Muscle of leg (tissue), 11 donors: Measurements from ENCODE around the gene RAB37. TPM values are rescaled to one million over a fixed set of nuclear protein-coding genes. Genes with fewer than 3 reads are reported as not detected.

ENCODE experiments used
- DNase-seq: peaks from one replicate; pipeline ENCODE4 v3.0.0; 2013
- H3K27ac ChIP-seq: one replicate; pipeline ENCODE4 v1.5.1; 2013; ENCODE audit warnings: mild to moderate bottlenecking, low read length, control low read depth
- H3K27me3 ChIP-seq: one replicate; pipeline ENCODE4 v1.6.1; 2013; ENCODE audit warnings: low read length; ENCODE audit not compliant: control insufficient read depth, insufficient read depth
- H3K36me3 ChIP-seq: one replicate; pipeline ENCODE4 v1.6.1; 2013; ENCODE audit warnings: low read length; ENCODE audit not compliant: control insufficient read depth, insufficient read depth
- H3K4me1 ChIP-seq: one replicate; pipeline ENCODE4 v1.6.1; 2013; ENCODE audit warnings: low read length; ENCODE audit not compliant: control insufficient read depth, insufficient read depth
- H3K4me3 ChIP-seq: one replicate; pipeline ENCODE4 v1.5.1; 2013; ENCODE audit warnings: low read length, control low read depth
- H3K9me3 ChIP-seq: replicated peaks from 2 replicates; pipeline ENCODE4 v1.6.1; 2013; ENCODE audit warnings: low read depth, low read length; ENCODE audit not compliant: control insufficient read depth
- WGBS: methylation state at CpG from one replicate; pipeline ENCODE4 v1.1.5; 2013; ENCODE audit warnings: missing lambda C conversion rate; ENCODE audit not compliant: insufficient coverage; 5-methylcytosine and 5-hydroxymethylcytosine counted together
- polyA plus RNA-seq, 8 donors: library from polyadenylated mRNA; unstranded; fragments of 120-200 nt; gene quantifications; one replicate each; pipeline versions ENCODE4 v1.2.1 to v1.2.3, GENCODE V29; 2013; ENCODE audit warnings: inconsistent platforms in 1 of 8, low replicate concordance in 1 of 8; ENCODE audit not compliant: insufficient read length in 8 of 8, insufficient read depth in 1 of 8
- total RNA-seq: library from RNA; stranded (reverse); fragments of 120-200 nt; gene quantifications from one replicate; pipeline ENCODE4 v1.2.4, GENCODE V29; 2013

The RAB37 gene
- total and polyA plus RNA-seq, 9 donors = 0.53 to 1.7 (median 1.0) TPM

DNA sequence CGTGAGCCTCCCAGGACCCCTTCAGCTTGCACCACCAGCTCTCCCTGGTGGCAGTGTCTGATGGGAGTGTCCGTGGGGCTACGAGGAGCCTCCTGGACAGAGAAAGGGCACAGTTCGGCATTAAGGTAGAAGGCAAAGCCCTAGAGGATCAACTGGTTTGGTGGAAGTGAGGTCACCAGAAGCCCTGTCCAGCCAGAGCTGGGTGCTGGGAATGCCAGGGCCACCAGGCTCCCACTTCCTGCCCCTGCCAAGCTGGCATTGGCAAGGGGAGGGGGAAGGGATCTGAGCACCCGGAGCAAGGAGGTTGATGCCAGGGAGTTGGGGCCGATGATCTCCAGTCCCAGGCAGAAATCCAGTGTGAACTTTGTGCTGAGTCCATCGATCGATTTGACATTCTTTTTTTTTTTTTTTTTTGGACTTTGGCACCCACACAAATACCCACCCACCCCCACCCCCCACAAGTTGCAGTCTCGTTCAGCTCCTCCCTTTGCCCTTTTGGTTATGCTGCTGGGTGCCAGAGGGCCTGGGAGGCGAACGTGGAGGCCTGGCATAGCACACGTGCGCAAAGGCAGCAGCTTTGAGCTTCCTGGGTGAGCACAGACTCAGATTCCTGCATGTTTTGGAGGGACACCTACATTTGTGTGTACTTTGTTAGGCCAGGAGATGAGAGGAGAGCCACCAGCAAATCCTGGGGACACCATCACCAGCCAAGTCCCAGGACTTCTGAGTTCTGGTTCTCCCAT lies 13.4 kb downstream of the RAB37 start:
- Histone ChIP-seq H3K36me3 (no peaks in the 10 kb centered on the region), H3K27ac (no peak overlapping the region), H3K9me3 (no peaks in the 10 kb centered on the region), H3K4me3 (no peak overlapping the region), H3K4me1 (peaks cover 23% of the 10 kb centered on the region), H3K27me3 (peaks cover 60% of the 10 kb centered on the region)
- no peak for DNase-seq
- 78% methylated on average over 11 of the region's 13 CpGs for WGBS

DNA sequence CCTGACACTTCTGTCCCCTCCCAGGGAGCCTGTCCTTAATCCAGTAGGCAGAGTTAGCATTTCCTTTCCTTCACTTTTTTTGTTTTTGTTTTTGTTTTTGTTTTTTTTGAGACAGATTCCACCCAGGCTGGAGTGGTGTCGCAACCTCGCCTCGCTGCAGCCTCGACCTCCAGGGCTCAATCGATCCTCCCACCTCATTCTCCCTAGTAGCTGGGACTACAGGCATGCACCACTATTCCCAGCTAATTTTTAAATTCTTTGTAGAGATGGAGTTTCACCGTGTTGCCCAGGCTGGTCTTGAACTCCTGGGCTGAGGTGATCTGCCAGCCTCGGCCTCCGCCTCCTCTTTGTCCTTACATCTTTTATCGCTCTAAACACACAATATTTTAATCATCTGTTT lies 15.4 kb downstream of the RAB37 start:
- H3K27ac ChIP-seq = no peak overlapping the region
- peaks cover 44% of the 10 kb centered on the region for H3K27me3 ChIP-seq
- no peaks in the 10 kb centered on the region for H3K9me3 ChIP-seq
- no peaks in the 10 kb centered on the region for H3K36me3 ChIP-seq
- peaks cover 22% of the 10 kb centered on the region for H3K4me1 ChIP-seq
- WGBS = no CpG with 5 or more reads among the region's 9 CpGs
- no peak overlapping the region for H3K4me3 ChIP-seq
- no peak for DNase-seq

DNA sequence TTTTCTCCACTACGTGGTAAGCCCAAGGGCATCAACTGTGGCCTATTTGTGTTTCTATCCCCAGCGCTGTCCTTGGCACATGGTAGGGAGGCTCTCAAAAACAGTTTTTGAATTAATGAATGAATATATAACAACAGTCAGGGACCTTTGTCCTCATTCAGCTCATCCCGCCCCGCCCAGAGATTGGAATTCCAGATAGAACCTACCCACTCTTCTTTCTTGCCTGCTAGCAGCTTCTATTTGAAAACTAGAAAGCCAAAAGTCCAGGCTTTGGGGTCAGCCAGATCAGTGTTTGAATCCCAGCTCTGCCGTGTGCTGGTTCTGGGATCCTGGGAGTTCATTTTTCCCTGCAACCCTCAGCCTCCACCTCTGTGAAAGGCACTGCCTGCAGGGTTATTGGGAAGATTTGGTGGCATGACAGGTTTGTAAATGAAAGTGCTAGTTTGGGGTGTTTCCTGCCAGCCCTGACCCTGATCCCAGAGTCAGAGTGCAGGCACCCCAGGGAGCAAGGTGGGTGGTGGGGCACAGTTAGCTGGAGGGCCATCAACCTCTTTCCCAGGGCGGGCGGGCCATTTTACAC lies 15.9 kb downstream of the RAB37 start:
- Histone ChIP-seq H3K9me3 (no peaks in the 10 kb centered on the region), H3K27ac (no peak overlapping the region), H3K4me1 (peaks cover 22% of the 10 kb centered on the region), H3K27me3 (peaks cover 39% of the 10 kb centered on the region), H3K4me3 (no peak overlapping the region), H3K36me3 (no peaks in the 10 kb centered on the region)
- no peak for DNase-seq
- WGBS = no CpG with 5 or more reads among the region's 7 CpGs

DNA sequence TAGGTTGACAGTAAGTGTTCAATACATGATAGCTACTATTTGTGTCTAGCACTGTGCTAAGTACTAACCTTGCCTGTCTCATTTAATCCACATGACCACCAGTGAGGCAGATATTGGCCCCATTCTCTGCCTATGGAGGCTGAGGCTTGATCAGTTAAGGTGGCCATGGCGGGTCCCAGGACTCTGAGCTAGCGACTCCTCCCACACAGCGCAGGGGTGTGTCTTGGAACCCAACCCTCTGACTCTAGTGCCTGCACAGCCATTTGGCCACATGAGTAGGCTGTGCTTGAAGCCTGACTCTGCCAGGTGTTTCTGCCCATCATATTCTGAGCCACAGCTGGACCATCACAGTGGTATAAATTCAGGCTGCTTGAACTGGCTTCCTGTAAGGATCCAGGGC lies 17.8 kb downstream of the RAB37 start:
- peaks cover 32% of the 10 kb centered on the region for H3K4me1 ChIP-seq
- WGBS = 81% methylated on average over 3 of the region's 3 CpGs
- H3K36me3 ChIP-seq = no peaks in the 10 kb centered on the region

DNA sequence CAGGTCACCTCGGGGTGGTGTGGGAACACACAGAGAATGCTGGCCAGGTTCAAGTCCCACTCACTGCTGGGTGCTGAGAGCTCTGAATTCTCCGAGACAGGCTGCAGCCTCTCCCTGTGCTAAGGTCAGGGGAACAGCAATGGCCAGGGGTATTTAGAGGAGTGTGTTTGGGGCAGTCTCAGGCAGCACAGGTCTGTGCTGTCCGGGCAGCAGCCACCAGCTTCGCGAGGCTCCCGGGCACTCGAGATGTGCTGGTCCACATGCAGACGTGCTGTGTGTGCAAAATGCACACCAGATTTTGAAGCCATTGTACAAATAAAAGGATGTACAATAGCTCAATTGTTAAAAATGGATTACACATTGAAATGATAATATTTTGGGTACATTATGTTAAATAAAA lies 18.5 kb downstream of the RAB37 start:
- DNase-seq = no peak
- 87% methylated on average over 5 of the region's 8 CpGs for WGBS
- no peak overlapping the region for H3K4me3 ChIP-seq
- peaks cover 39% of the 10 kb centered on the region for H3K4me1 ChIP-seq
- H3K36me3 ChIP-seq = no peaks in the 10 kb centered on the region
- no peaks in the 10 kb centered on the region for H3K9me3 ChIP-seq
- peaks cover 15% of the 10 kb centered on the region for H3K27me3 ChIP-seq
- no peak overlapping the region for H3K27ac ChIP-seq

More for the DNA sequence above, 17.8 kb downstream of the RAB37 start:
- H3K9me3 ChIP-seq = no peaks in the 10 kb centered on the region
- peaks cover 22% of the 10 kb centered on the region for H3K27me3 ChIP-seq
- no peak overlapping the region for H3K4me3 ChIP-seq
- no peak for DNase-seq
- H3K27ac ChIP-seq = no peak overlapping the region

DNA sequence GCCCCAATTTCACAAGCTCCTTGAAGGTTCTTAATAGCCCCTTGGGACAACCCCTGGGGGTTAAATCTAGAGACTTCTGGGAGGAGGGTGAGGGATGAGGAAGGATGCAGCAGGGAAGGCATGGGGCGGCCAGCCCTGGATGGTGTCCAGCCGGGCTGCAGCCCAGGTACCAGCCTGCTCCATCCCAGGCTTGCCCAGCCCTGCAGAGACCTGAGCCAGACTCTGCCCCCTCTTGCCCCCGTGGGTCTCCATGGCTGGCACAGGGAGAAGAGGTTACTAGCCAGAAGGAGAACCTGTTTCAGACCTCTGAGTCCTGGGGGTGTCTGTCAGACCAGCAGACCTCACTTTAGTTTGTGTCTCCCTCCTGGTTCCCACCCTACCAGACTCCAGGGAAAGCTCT lies 19.8 kb downstream of the RAB37 start:
- no peak for DNase-seq
- H3K4me1 ChIP-seq = peaks cover 45% of the 10 kb centered on the region
- no peak overlapping the region for H3K27ac ChIP-seq

DNA sequence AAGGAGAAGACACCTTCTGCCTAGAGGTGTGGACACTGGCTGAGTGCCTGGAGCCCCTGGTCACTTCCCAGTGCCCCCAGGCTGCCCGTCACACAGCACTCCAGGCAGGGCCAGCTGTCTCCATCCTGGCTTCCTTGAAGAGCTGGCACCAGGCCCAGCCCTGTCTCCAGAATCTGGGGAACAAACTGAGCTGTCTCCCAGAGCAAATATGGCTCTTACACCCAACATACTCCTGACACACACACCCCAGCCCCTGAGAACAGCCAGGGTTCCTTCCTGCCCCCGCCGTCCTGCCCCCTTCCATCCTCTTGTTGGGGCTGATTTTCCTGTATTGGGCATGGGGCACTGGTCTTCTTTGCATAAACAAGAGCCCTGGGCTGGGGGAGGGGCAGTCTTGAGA lies 20.4 kb downstream of the RAB37 start:
- Histone ChIP-seq H3K4me3 (no peak overlapping the region), H3K27ac (peak overlapping the region; percentile 6), H3K36me3 (no peaks in the 10 kb centered on the region), H3K9me3 (no peaks in the 10 kb centered on the region), H3K27me3 (peaks cover 5% of the 10 kb centered on the region), H3K4me1 (peaks cover 48% of the 10 kb centered on the region)
- no peak for DNase-seq
- 0% methylated on average over 1 of the region's 3 CpGs for WGBS

More for the DNA sequence above, 19.8 kb downstream of the RAB37 start:
- H3K27me3 ChIP-seq = peaks cover 5% of the 10 kb centered on the region
- H3K36me3 ChIP-seq = no peaks in the 10 kb centered on the region
- 100% methylated on average over 1 of the region's 3 CpGs for WGBS
- no peak overlapping the region for H3K4me3 ChIP-seq
- no peaks in the 10 kb centered on the region for H3K9me3 ChIP-seq

DNA sequence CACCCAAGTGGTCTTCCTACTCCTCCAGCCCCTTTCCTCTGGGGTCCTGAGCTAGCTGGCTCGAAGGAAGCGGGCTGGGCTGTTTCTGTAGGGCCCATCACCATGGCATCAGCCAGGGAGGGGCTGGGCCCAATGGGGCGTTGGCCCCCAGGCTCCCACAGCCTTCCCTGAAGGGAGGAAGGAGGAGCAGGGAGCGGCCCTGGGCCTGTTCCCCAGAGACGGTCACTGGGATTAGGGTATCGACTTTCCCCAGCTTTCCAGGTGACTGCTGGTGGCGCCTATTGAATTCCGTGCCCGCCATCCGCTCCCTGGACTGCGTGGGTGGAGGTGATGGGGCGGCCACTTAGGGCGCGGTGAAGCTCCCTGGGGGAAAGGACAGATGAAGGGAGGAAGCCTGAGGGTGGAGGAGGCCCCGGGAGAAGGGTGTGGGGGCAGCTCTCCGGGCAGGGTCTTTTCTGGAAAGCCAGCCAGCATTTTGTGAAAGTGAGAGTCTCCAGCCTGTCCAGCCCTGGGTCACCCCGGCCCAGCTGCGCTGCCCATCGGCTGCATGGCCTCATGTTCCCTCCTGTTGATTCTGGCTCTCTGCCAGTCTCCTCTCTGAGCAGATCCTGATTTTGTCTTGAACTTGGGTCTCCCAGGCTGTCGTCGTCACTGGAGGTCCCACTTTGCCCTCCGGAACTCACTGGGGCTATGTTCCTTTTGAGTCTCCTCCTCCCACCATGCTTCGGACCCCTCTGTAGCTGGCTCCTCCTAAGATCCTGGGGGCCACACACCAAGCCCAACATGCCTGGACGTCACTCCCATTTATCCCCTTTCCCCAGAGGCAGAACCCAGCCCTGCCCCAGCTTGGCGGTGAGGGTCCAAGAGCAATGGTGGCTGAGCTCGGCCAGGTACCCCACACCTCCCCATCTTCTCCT lies 21.1 kb downstream of the RAB37 start:
- Histone ChIP-seq H3K27ac (peak overlapping the region; percentile 38), H3K27me3 (peaks cover 2% of the 10 kb centered on the region), H3K4me1 (peaks cover 54% of the 10 kb centered on the region), H3K9me3 (no peaks in the 10 kb centered on the region), H3K4me3 (no peak overlapping the region), H3K36me3 (no peaks in the 10 kb centered on the region)
- WGBS = 61% methylated on average over 24 of the region's 26 CpGs
- DNase-seq = peak; percentile 66

DNA sequence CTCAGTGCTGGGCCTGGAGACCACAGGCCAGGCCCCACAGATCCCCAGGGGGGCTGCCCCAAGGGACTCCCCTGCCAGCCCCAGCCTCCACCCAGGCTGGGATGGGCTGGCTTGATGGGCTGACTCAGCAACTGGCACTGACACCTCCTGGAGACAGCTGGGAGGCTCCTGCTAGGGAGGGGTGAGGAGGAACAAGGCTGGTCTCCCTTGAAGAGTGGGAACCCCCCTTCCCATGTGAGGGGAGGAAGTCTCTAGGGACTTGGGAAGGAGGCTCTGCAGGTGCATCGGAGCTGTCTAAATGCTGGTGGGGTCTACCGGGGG lies 21.8 kb downstream of the RAB37 start:
- WGBS = no CpG with 5 or more reads among the region's 2 CpGs
- H3K27ac ChIP-seq = peak overlapping the region; percentile 38
- no peaks in the 10 kb centered on the region for H3K9me3 ChIP-seq
- H3K4me3 ChIP-seq = no peak overlapping the region
- H3K36me3 ChIP-seq = no peaks in the 10 kb centered on the region
- DNase-seq = peak; percentile 65
- peaks cover 60% of the 10 kb centered on the region for H3K4me1 ChIP-seq
- no peaks in the 10 kb centered on the region for H3K27me3 ChIP-seq

DNA sequence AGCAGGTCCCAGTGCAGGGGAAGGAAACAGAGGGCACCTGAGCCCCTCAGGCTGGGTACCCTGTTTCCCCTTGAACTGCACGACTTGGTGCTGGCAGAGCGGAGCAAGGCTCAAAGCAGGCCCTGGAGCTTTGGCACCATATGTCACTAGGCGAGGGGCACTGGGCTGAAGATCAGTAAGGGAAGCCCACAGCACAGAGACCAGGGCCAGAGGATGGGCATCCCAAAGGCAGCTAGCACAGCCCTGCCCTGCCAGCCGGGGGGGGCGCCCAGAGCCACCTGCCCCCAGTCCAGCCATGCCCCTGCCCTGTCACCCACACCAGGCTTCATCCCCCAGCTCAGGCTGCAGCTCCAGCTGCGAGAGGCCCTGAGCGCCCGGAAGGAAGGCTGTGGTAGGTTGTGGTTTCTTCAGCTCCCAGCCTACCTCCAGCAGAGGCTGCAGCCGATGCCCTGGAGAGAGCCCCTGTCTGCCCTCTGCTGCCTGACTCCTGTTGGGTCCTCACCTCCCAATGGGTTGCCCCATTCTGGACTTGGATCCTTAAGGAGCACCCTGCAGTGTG lies 22.3 kb downstream of the RAB37 start:
- no peak for DNase-seq
- H3K4me1 ChIP-seq = peaks cover 64% of the 10 kb centered on the region

More for the DNA sequence above, 22.3 kb downstream of the RAB37 start:
- Histone ChIP-seq H3K36me3 (no peaks in the 10 kb centered on the region), H3K4me3 (no peak overlapping the region), H3K27me3 (no peaks in the 10 kb centered on the region), H3K9me3 (no peaks in the 10 kb centered on the region), H3K27ac (peak overlapping the region; percentile 7)
- 64% methylated on average over 4 of the region's 9 CpGs for WGBS
